AG04449 (cell line): ENCODE results near the gene MAN1B1.
"Not testable (repeated sequence)": the region's sequence is repeated elsewhere in the genome, so short reads cannot be mapped to it uniquely, and the experiment has no call there.

ENCODE experiments used
- CTCF ChIA-PET: fragments of 350-600 bp; formaldehyde crosslinking; extraction: SDS; loops from one replicate; lab custom pipeline; 2021; ENCODE audit warnings: antibody characterized with exemption; lab: Yijun Ruan, JAX
- POLR2A ChIA-PET: fragments of 400-600, 350-600 bp; formaldehyde crosslinking; extraction: SDS; loops from one replicate; lab custom pipeline; 2020; ENCODE audit warnings: antibody characterized with exemption, inconsistent platforms; lab: Yijun Ruan, JAX
- DNase-seq: peaks from one replicate; pipeline ENCODE4 v3.0.0-alpha.2; 2010; ENCODE audit warnings: low read depth, low spot score
- H3K4me3 ChIP-seq: 2 replicates; pipeline ENCODE4 v1.5.1; 2011; ENCODE audit warnings: low read depth, mild to moderate bottlenecking, control low read depth, low read length
- TF ChIP-seq, protein P1 (sequence below): IDR thresholded peaks from one replicate; pipeline ENCODE4 v1.5.1; 2011; ENCODE audit warnings: mild to moderate bottlenecking, moderate library complexity, low read length, control low read depth, inconsistent platforms; ENCODE audit not compliant: insufficient read depth; ENCODE audit errors: missing control alignments

The MAN1B1 gene

DNA sequence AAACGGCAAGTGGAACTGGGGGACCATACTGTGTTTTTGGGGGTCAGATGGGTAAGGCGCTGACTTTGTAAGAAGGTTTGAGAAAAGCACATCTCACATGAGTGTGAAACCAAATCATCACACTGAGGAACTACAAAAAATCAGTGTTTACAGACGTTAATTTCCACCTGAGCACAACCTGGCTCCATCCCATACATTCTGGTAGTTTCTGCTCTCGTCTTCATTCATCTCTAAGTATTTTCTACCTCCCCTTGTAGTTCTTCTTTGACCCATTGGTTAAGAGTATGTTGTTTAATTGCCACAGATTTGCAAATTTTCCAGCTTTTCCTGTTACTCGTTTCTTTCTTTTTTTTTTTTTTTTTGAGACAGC lies 36.7 kb downstream of the MAN1B1 start:
- ChIA-PET CTCF (interaction anchor here (0.6 to 3.9 kb wide), 6 partner anchors 8 to 119 kb away, joined by 3 to 28 read pairs (median 4); partner anchors contain the start of genes RNF224 and TPRN), POLR2A (no interaction called here)
- DNase-seq = no peak
- no peak overlapping the region for H3K4me3 ChIP-seq
- TF ChIP-seq, protein P1, sequence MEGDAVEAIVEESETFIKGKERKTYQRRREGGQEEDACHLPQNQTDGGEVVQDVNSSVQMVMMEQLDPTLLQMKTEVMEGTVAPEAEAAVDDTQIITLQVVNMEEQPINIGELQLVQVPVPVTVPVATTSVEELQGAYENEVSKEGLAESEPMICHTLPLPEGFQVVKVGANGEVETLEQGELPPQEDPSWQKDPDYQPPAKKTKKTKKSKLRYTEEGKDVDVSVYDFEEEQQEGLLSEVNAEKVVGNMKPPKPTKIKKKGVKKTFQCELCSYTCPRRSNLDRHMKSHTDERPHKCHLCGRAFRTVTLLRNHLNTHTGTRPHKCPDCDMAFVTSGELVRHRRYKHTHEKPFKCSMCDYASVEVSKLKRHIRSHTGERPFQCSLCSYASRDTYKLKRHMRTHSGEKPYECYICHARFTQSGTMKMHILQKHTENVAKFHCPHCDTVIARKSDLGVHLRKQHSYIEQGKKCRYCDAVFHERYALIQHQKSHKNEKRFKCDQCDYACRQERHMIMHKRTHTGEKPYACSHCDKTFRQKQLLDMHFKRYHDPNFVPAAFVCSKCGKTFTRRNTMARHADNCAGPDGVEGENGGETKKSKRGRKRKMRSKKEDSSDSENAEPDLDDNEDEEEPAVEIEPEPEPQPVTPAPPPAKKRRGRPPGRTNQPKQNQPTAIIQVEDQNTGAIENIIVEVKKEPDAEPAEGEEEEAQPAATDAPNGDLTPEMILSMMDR = no peak

DNA sequence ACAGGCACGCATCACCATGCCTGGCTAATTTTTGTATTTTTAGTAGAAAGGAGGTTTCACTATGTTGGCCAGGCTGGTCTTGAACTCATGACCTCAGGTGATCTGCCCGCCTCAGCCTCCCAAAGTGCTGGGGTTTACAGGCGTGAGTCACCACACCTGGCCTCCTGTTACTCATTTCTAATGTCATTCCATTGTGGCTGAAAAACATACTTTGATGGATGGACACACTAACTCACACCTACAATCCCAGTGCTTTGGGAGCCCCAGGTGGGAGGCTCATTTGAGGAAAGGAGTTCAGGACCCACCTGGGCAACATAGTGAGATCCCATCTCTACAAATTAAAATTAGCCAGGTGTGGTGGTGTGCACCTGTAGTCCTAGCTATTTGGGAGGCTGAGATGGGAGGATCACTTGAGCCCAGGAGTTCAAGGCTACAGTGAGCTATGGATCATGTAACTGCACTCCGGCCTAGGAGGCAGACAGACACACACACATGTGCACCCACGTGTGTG lies 37.2 kb downstream of the MAN1B1 start:
- H3K4me3 ChIP-seq, DNase-seq, POLR2A ChIA-PET: not testable (repeated sequence)
- CTCF ChIA-PET = interaction anchor here (0.6 to 3.9 kb wide), 4 partner anchors 9 to 112 kb away, joined by 3 to 28 read pairs (median 4); partner anchors contain the start of genes RNF224 and TPRN

DNA sequence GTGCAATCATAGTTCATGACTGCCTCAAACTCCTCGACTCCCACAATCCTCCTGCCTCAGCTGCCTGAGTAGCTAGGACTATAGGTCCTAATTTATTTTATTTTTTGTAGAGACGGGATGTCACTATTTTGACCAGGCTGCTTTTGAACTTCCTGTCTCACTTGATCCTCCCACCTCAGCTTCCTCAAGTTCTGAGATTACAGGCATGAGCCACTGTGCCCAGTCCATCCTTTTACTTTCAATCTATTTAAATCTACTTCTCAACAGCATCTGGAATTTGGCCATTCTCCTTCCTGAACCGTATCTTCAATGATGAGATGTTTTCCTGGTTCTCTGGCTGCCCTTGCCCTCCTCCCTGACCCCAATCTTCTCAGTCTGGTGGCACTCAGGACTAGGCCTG lies 40.0 kb downstream of the MAN1B1 start:
- no peak overlapping the region for H3K4me3 ChIP-seq
- TF ChIP-seq, protein P1 = no peak
- DNase-seq = no peak
- POLR2A ChIA-PET = no interaction called here
- CTCF ChIA-PET = interaction anchor here (1.0 to 1.6 kb wide), 4 partner anchors 13 to 110 kb away, joined by 3 to 7 read pairs (median 4); partner anchors contain the start of gene RNF224

DNA sequence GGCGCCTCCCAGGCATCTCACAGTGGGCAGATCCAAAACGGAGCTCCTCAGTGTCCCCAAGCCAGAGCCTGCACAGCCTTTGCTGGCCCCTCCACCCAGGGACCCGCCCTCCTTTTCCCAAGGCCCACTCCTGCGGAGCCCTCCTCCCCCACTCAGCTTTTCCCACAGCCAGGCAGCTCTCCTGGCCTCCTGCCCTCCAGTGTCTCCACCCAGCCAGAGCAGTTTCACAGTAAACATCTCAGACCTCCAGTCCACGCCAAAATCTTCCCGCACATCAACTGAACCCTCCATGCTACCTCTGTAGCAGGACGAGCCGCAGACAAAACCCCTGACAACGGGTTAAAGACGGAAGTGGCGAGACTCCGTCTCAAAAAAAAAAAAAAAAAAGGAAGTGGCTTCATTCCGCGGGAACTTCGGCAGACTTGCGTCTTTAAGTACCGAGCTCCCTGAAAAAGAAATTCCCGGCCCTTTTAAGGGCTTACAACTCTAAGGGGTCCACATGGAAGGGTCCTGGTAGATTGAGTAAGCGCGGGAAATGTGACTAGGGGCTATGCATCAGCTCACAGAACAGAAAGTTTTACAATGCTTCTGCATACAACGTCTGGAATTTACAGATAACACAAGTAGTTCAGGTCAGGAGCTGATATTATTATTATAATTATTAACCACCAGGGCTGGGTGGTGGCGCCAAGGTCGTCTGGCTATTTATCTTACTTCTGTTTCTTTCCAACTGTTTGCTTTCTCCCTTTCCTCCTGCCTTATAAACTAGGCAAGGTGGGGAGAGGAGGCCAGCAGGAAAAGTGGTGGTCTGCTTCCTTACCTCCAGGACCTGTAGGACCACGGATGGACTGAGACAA lies 40.7 kb downstream of the MAN1B1 start:
- TF ChIP-seq, protein P1 = no peak
- H3K4me3 ChIP-seq = no peak overlapping the region; the same call in 1 of the 2 replicates
- DNase-seq = no peak
- ChIA-PET POLR2A (no interaction called here), CTCF (interaction anchor here (1.0 to 1.6 kb wide), 4 partner anchors 14 to 109 kb away, joined by 3 to 7 read pairs (median 4); partner anchors contain the start of gene RNF224)

DNA sequence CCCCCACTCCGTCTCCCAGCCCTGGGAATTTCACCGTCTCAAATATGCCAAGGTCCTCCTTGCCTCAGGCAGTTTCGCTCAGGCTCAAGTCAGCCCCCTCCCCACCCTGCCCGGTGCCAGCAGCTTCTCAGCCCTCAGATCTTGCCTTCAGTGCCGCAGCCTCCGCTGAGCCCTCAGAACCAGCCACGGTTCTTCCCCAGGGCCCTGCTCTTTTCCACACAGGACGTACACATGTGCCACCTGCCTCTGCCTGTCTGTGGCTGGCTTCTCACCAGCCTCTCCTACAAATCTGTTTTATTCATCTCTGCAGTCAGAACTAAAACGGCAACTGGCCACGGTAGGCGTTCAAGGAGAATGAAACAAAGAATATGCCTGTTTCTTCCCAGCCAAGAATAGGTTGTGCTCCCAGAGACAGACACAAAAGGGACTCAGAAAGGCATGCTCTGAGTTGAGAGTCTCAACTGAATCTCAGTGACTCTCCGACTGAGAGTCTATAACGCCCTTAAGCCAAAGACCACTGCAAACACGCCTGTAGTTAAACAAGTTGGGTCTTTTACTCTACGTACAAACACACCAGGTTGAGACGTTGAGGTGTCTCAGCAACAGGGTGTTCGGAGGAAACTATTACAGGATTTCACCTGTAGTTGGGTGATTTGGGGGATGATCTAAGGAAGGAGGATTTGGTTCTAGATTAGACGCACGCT lies 41.5 kb downstream of the MAN1B1 start:
- DNase-seq = no peak
- CTCF ChIA-PET = interaction anchor here (1.2 to 3.2 kb wide), 4 partner anchors 10 to 108 kb away, joined by 3 to 17 read pairs (median 6); partner anchors contain the start of genes GRIN1 and RNF224
- TF ChIP-seq, protein P1 = no peak
- H3K4me3 ChIP-seq = peak overlapping the region; percentile 81
- POLR2A ChIA-PET = interaction anchor here (0.6 kb wide), 1 partner anchor 21 kb away, joined by 3 read pairs; no protein-coding TSS in a partner anchor

DNA sequence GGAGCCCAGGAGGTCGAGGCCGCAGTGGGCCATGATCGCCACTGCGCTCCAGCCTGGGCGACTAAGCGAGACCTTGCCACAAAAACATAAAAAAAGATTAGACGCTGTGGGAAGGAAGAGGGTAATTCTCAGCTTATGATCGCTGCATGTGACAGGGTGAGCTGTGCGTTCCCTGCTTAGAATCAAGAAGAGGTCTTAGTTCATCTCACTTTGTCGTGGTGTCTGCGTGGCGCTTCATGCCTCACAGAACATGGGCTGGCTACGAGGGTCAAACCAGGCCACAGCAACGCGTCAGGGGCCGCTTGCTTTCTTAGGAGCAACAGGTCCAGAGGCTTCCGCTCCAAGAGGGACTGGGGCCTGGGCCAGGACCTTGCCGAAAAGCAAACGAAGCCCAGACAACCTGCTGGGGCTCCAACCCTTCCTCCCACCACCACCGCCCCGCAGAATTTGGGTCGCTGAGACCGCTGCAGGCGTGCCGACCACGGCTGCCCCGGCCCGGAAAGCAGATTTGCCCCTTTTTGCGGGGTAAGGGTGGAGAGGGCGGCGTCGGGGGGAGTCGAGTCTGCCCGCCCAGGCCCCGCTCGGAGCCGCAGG lies 42.2 kb downstream of the MAN1B1 start:
- no peak for DNase-seq
- CTCF ChIA-PET = interaction anchor here (0.9 to 3.2 kb wide), 7 partner anchors 9 to 121 kb away, joined by 3 to 17 read pairs (median 4); partner anchors contain the start of gene GRIN1
- H3K4me3 ChIP-seq = peak overlapping the region; percentile 81
- POLR2A ChIA-PET = interaction anchor here (0.6 to 1.6 kb wide), 10 partner anchors 15 to 117 kb away, joined by 3 to 10 read pairs (median 4); partner anchors contain the start of genes ANAPC2, MAN1B1, RNF224 and SSNA1
- TF ChIP-seq, protein P1 = no peak
